ENCODE results near the gene STK39. TPM values are rescaled to one million over a fixed set of nuclear protein-coding genes. Genes with fewer than 3 reads are reported as not detected.
A peak's percentile ranks its signal among the peaks of the same experiment; 100 is the strongest.
"Not testable (repeated sequence)": the region's sequence is repeated elsewhere in the genome, so short reads cannot be mapped to it uniquely, and the experiment has no call there.

STK39 gene
- total RNA-seq, 1 donor from 2014 or later = 26.9 TPM

DNA sequence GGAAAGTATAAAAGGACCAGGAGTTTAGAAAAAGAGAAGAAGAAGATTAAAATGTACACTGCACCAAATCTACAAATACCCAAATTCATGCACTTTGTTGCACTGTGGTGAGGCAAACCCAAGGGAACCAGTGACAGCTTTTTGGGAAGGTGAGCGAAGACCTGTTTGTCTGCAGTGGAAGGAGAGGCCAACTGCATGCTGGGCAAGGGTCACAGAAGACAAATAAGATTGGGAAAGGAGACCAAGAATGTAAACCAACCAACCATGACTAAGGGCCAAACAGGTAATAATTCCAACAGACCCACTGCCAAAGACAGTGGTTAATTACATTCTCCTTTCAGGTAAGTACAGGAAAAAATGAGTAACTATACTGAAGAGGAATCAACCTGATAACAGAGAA, 202.8 kb downstream of the STK39 start:
- Mint-ChIP-seq H3K4me3 (ENCODE audit: unreplicated experiment) (no peak overlapping the region), H3K27ac (ENCODE audit: unreplicated experiment) (peak overlapping the region; percentile 81), H3K36me3 (ENCODE audit: unreplicated experiment) (peaks cover 11% of the 10 kb centered on the region), H3K4me1 (ENCODE audit: unreplicated experiment) (peaks cover 41% of the 10 kb centered on the region), H3K9me3 (ENCODE audit: unreplicated experiment) (peaks cover 3% of the 10 kb centered on the region), H3K27me3 (ENCODE audit: unreplicated experiment) (no peaks in the 10 kb centered on the region)
- DNase-seq (ENCODE audit: extremely low spot score, unreplicated experiment) = no peak
- no peak for TF ChIP-seq CTCF (IDR thresholded peaks at IDR 0.05)

DNA sequence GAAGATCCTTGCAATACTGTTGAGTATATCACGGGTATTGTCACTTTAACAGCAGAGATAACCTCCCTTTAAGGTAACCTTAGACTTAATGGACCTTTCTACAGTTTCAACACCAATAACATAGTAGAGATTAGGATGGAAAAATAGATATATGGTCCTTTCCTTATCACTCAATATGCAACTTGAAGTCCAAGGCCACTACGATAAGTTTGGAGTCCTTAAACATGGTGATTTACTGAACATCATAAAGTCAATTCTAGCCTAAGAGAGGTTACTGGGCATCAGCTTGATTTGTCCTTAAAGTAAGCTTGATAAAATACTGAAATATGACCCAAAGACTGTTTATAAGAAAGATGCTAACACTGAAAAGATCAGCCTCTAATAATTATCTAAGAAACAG, 203.2 kb downstream of the STK39 start:
- DNase-seq (ENCODE audit: extremely low spot score, unreplicated experiment) = no peak
- H3K36me3 Mint-ChIP-seq (ENCODE audit: unreplicated experiment) = peaks cover 11% of the 10 kb centered on the region
- H3K4me3 Mint-ChIP-seq (ENCODE audit: unreplicated experiment) = no peak overlapping the region
- no peak for TF ChIP-seq CTCF (IDR thresholded peaks at IDR 0.05)
- H3K27me3 Mint-ChIP-seq (ENCODE audit: unreplicated experiment) = no peaks in the 10 kb centered on the region
- H3K27ac Mint-ChIP-seq (ENCODE audit: unreplicated experiment) = peak overlapping the region; percentile 81
- H3K4me1 Mint-ChIP-seq (ENCODE audit: unreplicated experiment) = peaks cover 41% of the 10 kb centered on the region
- H3K9me3 Mint-ChIP-seq (ENCODE audit: unreplicated experiment) = peaks cover 3% of the 10 kb centered on the region

- not testable (repeated sequence) for H3K4me3 Mint-ChIP-seq (ENCODE audit: unreplicated experiment); H3K27me3 Mint-ChIP-seq (ENCODE audit: unreplicated experiment); H3K27ac Mint-ChIP-seq (ENCODE audit: unreplicated experiment); DNase-seq (ENCODE audit: extremely low spot score, unreplicated experiment); H3K9me3 Mint-ChIP-seq (ENCODE audit: unreplicated experiment); H3K36me3 Mint-ChIP-seq (ENCODE audit: unreplicated experiment)
- peaks cover 45% of the 10 kb centered on the region for H3K4me1 Mint-ChIP-seq (ENCODE audit: unreplicated experiment)
Observed at GRCh38 chr2:168042127-168042824, 205.1 kb downstream of the STK39 start.

DNA sequence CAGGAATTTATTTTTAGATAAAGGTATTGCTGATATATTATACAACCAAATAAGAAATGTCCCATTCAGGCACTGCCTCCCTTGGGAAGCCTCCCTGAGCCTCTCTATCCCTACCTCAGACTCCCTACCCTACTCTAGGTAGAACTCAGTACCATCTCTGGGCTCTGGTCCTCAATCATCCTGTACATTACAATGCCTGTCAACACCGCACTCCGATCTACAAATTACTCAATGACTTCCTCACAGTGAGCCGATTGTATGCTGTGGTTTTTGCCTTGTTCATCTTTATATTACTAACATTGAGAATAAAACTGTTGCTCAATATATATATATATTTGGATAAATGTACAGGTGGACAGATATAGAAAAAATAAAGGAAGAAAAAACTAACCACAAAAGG, 207.5 kb downstream of the STK39 start:
- H3K36me3 Mint-ChIP-seq (ENCODE audit: unreplicated experiment) = peaks cover 19% of the 10 kb centered on the region
- H3K9me3 Mint-ChIP-seq (ENCODE audit: unreplicated experiment) = peaks cover 3% of the 10 kb centered on the region
- H3K27ac Mint-ChIP-seq (ENCODE audit: unreplicated experiment) = no peak overlapping the region
- no peak overlapping the region for H3K4me3 Mint-ChIP-seq (ENCODE audit: unreplicated experiment)
- no peak for DNase-seq (ENCODE audit: extremely low spot score, unreplicated experiment)
- H3K27me3 Mint-ChIP-seq (ENCODE audit: unreplicated experiment) = no peaks in the 10 kb centered on the region
- TF ChIP-seq CTCF (IDR thresholded peaks at IDR 0.05) = no peak
- peaks cover 33% of the 10 kb centered on the region for H3K4me1 Mint-ChIP-seq (ENCODE audit: unreplicated experiment)

DNA sequence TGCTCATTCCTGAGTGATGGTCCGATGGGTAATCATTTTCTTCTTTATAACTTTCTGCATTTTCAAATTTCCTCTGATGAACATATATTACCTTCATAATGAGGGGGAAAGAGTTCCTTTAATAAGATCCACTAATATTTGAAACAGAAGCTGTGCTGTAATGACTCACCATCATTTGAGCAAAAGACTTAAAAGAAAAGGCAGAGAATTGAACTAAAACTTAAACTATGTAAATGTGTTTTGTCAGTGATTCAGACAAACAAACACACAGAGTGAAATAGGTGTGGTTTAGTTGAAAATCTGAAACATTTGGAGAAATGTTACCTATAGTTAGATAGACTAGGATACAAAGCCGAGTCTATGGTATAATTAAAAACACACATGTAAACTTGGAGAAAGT, 209.6 kb downstream of the STK39 start:
- H3K4me3 Mint-ChIP-seq (ENCODE audit: unreplicated experiment) = no peak overlapping the region
- H3K27me3 Mint-ChIP-seq (ENCODE audit: unreplicated experiment) = no peaks in the 10 kb centered on the region
- peaks cover 28% of the 10 kb centered on the region for H3K36me3 Mint-ChIP-seq (ENCODE audit: unreplicated experiment)
- H3K27ac Mint-ChIP-seq (ENCODE audit: unreplicated experiment) = peak overlapping the region; percentile 52
- DNase-seq (ENCODE audit: extremely low spot score, unreplicated experiment) = no peak
- no peak for TF ChIP-seq CTCF (IDR thresholded peaks at IDR 0.05)
- H3K4me1 Mint-ChIP-seq (ENCODE audit: unreplicated experiment) = peaks cover 33% of the 10 kb centered on the region
- H3K9me3 Mint-ChIP-seq (ENCODE audit: unreplicated experiment) = peaks cover 3% of the 10 kb centered on the region
